PC-3 (cell line): Measurements from ENCODE around the gene IPCEF1. TPM values are rescaled to one million over a fixed set of nuclear protein-coding genes. Genes with fewer than 3 reads are reported as not detected.

Experiments used
- ATAC-seq: fragments of 200-7000 bp; cut with Tn5 transposase; 2 replicates; pipeline ENCODE4 v1.9.1; 2020; ENCODE audit warnings: mild to moderate bottlenecking, moderate library complexity
- BruUV-seq: library from RNA; stranded (reverse); fragments of 400-500 nt; replicated peaks from 2 replicates; lab custom pipeline; 2021; lab: Mats Ljungman, UMichigan
- CTCF ChIA-PET: fragments of 300-600 bp; sonication (Branson Sonifier 250); formaldehyde crosslinking; loops from one replicate; lab custom pipeline; 2022; ENCODE audit warnings: antibody characterized with exemption; lab: Charles Lee
- POLR2A ChIA-PET: fragments of 300-600 bp; sonication (Branson Sonifier 250); formaldehyde crosslinking; loops from one replicate; lab custom pipeline; 2022; ENCODE audit warnings: antibody characterized with exemption; ENCODE audit not compliant: unreplicated experiment; lab: Charles Lee
- DNase-seq: peaks from one replicate; pipeline ENCODE4 v3.0.0-alpha.2; 2015
- H2AFZ ChIP-seq: fragments of 300-600 bp; sonication (generic); 2 replicates; pipeline ENCODE4 v1.6.0; 2016; ENCODE audit warnings: antibody characterized with exemption, low read length
- H3F3A ChIP-seq: fragments of 300-600 bp; sonication (generic); one replicate; pipeline ENCODE4 v1.6.0; 2017; ENCODE audit warnings: antibody characterized with exemption, low read length, control low read depth, mild to moderate bottlenecking; ENCODE audit not compliant: unreplicated experiment
- H3K27ac ChIP-seq: fragments of 300-600 bp; sonication (generic); 2 replicates; pipeline ENCODE4 v1.5.1; 2016; ENCODE audit warnings: mild to moderate bottlenecking, low read length
- H3K27me3 ChIP-seq: fragments of 300-600 bp; sonication (generic); 2 replicates; pipeline ENCODE4 v1.6.1; 2016; ENCODE audit warnings: low read length, mixed read lengths
- H3K36me3 ChIP-seq: fragments of 300-600 bp; sonication (generic); 2 replicates; pipeline ENCODE4 v1.6.1; 2016; ENCODE audit warnings: low read depth, mixed run types, low read length, mixed read lengths
- H3K4me1 ChIP-seq: fragments of 300-600 bp; sonication (generic); 2 replicates; pipeline ENCODE4 v1.5.1; 2016; ENCODE audit warnings: low read length; ENCODE audit not compliant: insufficient read depth
- H3K4me2 ChIP-seq: fragments of 300-600 bp; sonication (generic); 2 replicates; pipeline ENCODE4 v1.6.0; 2016; ENCODE audit warnings: low read length
- H3K4me3 ChIP-seq: fragments of 300-600 bp; sonication (generic); 2 replicates; pipeline ENCODE4 v1.5.1; 2016; ENCODE audit warnings: mild to moderate bottlenecking, low read length, mixed read lengths
- H3K79me2 ChIP-seq: fragments of 300-600 bp; sonication (generic); 2 replicates; pipeline ENCODE4 v1.6.1; 2017; ENCODE audit warnings: low read length, mixed read lengths
- H3K9ac ChIP-seq: fragments of 300-600 bp; sonication (generic); 2 replicates; pipeline ENCODE4 v1.6.0; 2016; ENCODE audit warnings: mild to moderate bottlenecking, low read length
- H3K9me2 ChIP-seq: fragments of 300-600 bp; sonication (generic); replicated peaks from 2 replicates; pipeline ENCODE4 v1.6.1; 2016; ENCODE audit warnings: mixed run types, low read length, mixed read lengths
- H3K9me3 ChIP-seq: fragments of 300-600 bp; sonication (generic); 2 replicates; pipeline ENCODE4 v1.6.1; 2016; ENCODE audit warnings: low read length, mixed read lengths
- H4K20me1 ChIP-seq: fragments of 300-600 bp; sonication (generic); 2 replicates; pipeline ENCODE4 v1.6.1; 2016; ENCODE audit warnings: low read length, mixed read lengths
- CTCF ChIP-seq: fragments of 300-600 bp; sonication (generic); conservative IDR thresholded peaks from 2 replicates; pipeline ENCODE4 v1.5.1; 2017; ENCODE audit warnings: antibody characterized with exemption, low read depth, mild to moderate bottlenecking, low read length
- EZH2 ChIP-seq: fragments of 300-600 bp; sonication (generic); IDR thresholded peaks from one replicate; pipeline ENCODE4 v1.6.1; 2017; ENCODE audit warnings: antibody characterized with exemption, mild to moderate bottlenecking, low read length; ENCODE audit not compliant: unreplicated experiment
- EZH2phosphoT487 ChIP-seq: fragments of 300-600 bp; sonication (generic); IDR thresholded peaks from 2 replicates; pipeline ENCODE4 v1.6.1; 2018; ENCODE audit warnings: mild to moderate bottlenecking, antibody characterized with exemption, low read length, borderline replicate concordance
- intact Hi-C: fragments of 100-400 bp; cut with micrococcal nuclease; formaldehyde crosslinking; loops from 2 replicates; pipeline ENCODE4 v1.9.0; 2023
- total RNA-seq: library from RNA; depleted of rRNA; stranded (reverse); fragments of >200 nt; gene quantifications from 2 replicates; pipeline ENCODE4 v1.2.3, GENCODE V29; 2014

IPCEF1 gene
- total RNA-seq, 1 experiment from 2014 or later: 0.29 TPM

DNA sequence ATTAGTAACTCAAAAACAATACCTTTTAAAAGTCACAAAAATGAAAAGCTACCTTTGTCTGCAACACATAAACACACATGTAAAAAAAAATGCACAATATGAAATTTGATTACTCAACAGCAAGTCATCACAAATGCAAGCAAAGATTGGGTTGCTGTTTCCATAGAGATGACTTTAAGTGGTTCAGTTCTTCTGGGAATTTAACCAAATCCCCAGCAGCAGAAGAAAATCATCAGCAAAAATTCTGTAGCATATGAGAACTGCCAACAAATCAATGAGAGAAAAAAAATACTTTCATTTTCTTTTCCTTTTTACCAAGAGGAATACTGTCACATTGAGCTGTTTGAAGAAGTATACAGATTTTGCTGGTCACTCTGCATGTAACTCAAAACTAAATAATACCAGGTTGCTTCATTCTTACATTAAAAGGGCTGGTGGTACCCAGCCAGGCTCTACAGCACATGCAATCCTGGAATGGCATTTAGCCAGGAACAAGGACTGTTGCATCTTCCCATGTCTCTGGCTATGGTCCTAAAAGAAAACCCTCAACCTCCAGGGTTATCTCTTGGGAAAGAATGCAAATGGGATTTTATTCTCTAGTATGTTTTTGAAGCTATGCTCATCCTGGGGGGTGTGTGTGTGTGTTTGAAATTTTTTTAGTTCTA is 159.3 kb downstream of the IPCEF1 start:
- BruUV-seq: no TSS peak
- peak; percentile 66 for DNase-seq
- H4K20me1 ChIP-seq: no peaks in the 10 kb centered on the region
- ATAC-seq: peak; percentile 78
- no peaks in the 10 kb centered on the region for H3K79me2 ChIP-seq
- peak overlapping the region; percentile 26; the same call in 1 of the 2 replicates for H3K27ac ChIP-seq
- no peak overlapping the region for H3K4me3 ChIP-seq
- H3K4me1 ChIP-seq: peaks cover 13% of the 10 kb centered on the region
- no peak overlapping the region for H2AFZ ChIP-seq
- no peaks in the 10 kb centered on the region for H3F3A ChIP-seq
- H3K9me2 ChIP-seq: no peaks in the 10 kb centered on the region
- H3K36me3 ChIP-seq: no peaks in the 10 kb centered on the region
- ChIA-PET CTCF (interaction anchor here (0.7 kb wide), 1 partner anchor 662 kb away, joined by 3 read pairs; no protein-coding TSS in a partner anchor), POLR2A (interaction anchor here (0.6 kb wide), 1 partner anchor 310 kb away, joined by 5 read pairs; no protein-coding TSS in a partner anchor)
- no peak for TF ChIP-seq EZH2
- TF ChIP-seq EZH2phosphoT487: no peak
- no peak for TF ChIP-seq CTCF
- intact Hi-C loops: loop anchor here (1.0 to 5.0 kb wide), 2 partner anchors 120 to 190 kb away; no protein-coding TSS in a partner anchor
- no peak overlapping the region for H3K9ac ChIP-seq
- H3K27me3 ChIP-seq: no peaks in the 10 kb centered on the region
- no peaks in the 10 kb centered on the region for H3K9me3 ChIP-seq
- peak overlapping the region; percentile 35 for H3K4me2 ChIP-seq

- Histone ChIP-seq H3K9me2 (no peaks in the 10 kb centered on the region), H3K27me3 (no peaks in the 10 kb centered on the region), H3F3A (no peaks in the 10 kb centered on the region), H2AFZ (no peak overlapping the region), H3K79me2 (no peaks in the 10 kb centered on the region), H3K4me1 (peaks cover 13% of the 10 kb centered on the region), H3K9me3 (no peaks in the 10 kb centered on the region), H3K36me3 (no peaks in the 10 kb centered on the region), H3K9ac (no peak overlapping the region), H3K4me2 (no peak overlapping the region; the same call in 1 of the 2 replicates), H4K20me1 (no peaks in the 10 kb centered on the region), H3K27ac (no peak overlapping the region), H3K4me3 (no peak overlapping the region)
- no TSS peak for BruUV-seq
- DNase-seq (no peak), ATAC-seq (no peak)
- ChIA-PET CTCF (interaction anchor here (0.7 kb wide), 1 partner anchor 661 kb away, joined by 3 read pairs; no protein-coding TSS in a partner anchor), POLR2A (no interaction called here)
- TF ChIP-seq EZH2: no peak
- no peak for TF ChIP-seq EZH2phosphoT487
- no peak for TF ChIP-seq CTCF
- intact Hi-C loops: loop anchor here (5.0 kb wide), 1 partner anchor 121 kb away; no protein-coding TSS in a partner anchor
These were observed 160.2 kb downstream of the IPCEF1 start for GRCh38 chr6:154196333-154196885.

DNA sequence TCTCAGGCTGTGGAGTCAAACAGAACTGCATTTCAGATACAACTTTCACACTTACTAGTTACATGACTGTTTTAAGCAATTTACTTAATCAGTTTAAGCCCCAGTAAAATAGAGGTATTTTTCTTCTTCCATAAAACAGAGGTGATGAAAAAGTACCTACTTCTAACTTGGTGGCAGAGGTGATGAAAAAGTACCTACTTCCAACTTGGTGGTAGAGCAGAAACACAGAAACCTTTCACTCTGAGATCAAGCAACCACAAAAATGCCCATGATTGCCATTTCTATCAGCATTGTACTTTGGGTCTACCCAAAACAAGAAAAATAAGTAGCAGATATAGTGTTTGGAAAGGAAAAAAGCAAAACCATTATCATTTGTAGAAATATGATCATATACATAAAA is 168.9 kb downstream of the IPCEF1 start:
- Histone ChIP-seq H3K4me2 (no peak overlapping the region), H3K9ac (no peak overlapping the region), H3K9me2 (no peaks in the 10 kb centered on the region), H3F3A (no peaks in the 10 kb centered on the region), H3K36me3 (no peaks in the 10 kb centered on the region), H3K27me3 (no peaks in the 10 kb centered on the region), H3K9me3 (no peaks in the 10 kb centered on the region), H3K4me1 (no peaks in the 10 kb centered on the region), H3K79me2 (no peaks in the 10 kb centered on the region), H3K27ac (no peak overlapping the region), H2AFZ (no peak overlapping the region), H3K4me3 (no peak overlapping the region), H4K20me1 (no peaks in the 10 kb centered on the region)
- CTCF ChIA-PET: no interaction called here
- POLR2A ChIA-PET: no interaction called here
- intact Hi-C loops: no loop called here
- DNase-seq (no peak), ATAC-seq (no peak)
- BruUV-seq: no TSS peak
- TF ChIP-seq EZH2 (no peak), EZH2phosphoT487 (no peak), CTCF (no peak)
